H7 (cell line): ENCODE data around the gene ENPP4. TPM values are rescaled to one million over a fixed set of nuclear protein-coding genes. Genes with fewer than 3 reads are reported as not detected.
"Not testable (repeated sequence)": the region's sequence is repeated elsewhere in the genome, so short reads cannot be mapped to it uniquely, and the experiment has no call there.

Experiments
- DNase-seq: peaks from one replicate; pipeline ENCODE4 v3.0.0; 2012
- H3K27me3 ChIP-seq: 2 replicates; pipeline ENCODE4 v1.6.0; 2011; ENCODE audit warnings: mild to moderate bottlenecking, low read length; ENCODE audit not compliant: control insufficient read depth, insufficient read depth
- H3K36me3 ChIP-seq: replicated peaks from 2 replicates; pipeline ENCODE4 v1.5.1; 2011; ENCODE audit warnings: low read length; ENCODE audit not compliant: control insufficient read depth, insufficient read depth
- H3K4me3 ChIP-seq: 2 replicates; pipeline ENCODE4 v1.5.1; 2011; ENCODE audit warnings: low read depth, mild to moderate bottlenecking, control low read depth, low read length, moderate library complexity; ENCODE audit not compliant: insufficient read depth
- total RNA-seq: library from RNA; depleted of rRNA; stranded (reverse); fragments of >200 nt; shearing (Covaris generic); gene quantifications from 2 replicates; pipeline ENCODE4 v1.2.3, GENCODE V29; 2014

The ENPP4 gene
- total RNA-seq, 1 experiment from 2014 or later, result 2.3 TPM

DNA sequence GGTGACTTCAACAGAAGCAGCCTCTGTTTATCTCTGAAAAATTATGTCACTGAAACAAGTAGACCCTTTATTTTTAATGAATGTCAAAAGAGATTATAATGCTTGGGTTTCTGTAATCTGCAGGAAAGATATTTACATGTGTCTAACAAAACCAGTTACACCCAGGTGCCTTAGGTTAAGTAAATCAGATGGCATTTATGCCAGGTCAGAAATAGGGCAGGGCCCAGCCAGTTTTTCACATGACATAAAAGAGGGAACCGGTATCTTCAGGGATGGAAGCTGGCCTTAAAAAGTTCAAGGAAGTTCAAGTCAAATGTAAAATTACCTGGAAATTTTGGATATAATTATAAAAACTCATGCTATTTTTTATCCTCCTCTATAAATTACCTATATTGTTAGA is 14.2 kb upstream of the ENPP4 start:
- no peaks in the 10 kb centered on the region for H3K36me3 ChIP-seq
- DNase-seq, result no peak
- H3K4me3 ChIP-seq, result no peak overlapping the region
- no peaks in the 10 kb centered on the region for H3K27me3 ChIP-seq

DNA sequence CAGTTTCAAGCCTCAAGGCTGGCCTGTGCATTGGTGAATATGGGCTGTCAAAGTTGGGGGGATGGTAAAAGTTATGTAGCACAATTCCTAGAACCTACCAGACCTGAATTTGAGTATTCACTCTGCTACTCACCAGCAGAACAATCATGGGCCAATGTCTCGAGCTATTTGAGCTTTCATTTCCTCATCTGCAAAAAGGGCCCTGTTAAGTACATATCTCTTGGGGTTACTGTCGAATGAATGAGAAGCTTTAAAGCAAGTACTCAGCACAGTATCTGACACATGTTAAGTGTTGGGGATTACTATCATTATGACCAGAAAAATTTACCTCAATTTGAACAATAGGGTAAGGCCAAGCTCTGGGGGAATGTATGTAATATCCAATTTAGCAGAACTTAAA is 13.5 kb upstream of the ENPP4 start:
- Histone ChIP-seq H3K27me3 (no peaks in the 10 kb centered on the region), H3K36me3 (no peaks in the 10 kb centered on the region)
- no peak for DNase-seq

DNA sequence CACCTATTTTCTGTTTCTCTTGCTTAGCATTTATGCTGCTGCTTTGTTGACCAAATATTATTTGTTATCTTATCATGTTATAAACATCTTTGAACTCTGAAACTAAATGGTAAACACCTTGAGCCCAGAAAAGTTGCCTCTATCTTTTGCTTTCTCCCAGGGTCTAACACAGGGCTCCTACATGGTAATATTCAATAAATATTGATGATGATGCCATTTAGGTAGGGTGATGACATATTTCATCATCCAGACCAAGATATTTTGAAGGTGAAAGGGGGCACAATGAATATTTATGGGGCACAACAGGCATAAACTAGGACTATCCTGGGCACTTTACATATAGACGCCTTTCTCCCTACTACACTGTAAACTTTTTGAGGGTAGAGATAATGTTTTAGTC is 11.6 kb upstream of the ENPP4 start:
- no peak for DNase-seq
- Histone ChIP-seq H3K27me3 (no peaks in the 10 kb centered on the region), H3K4me3 (no peak overlapping the region), H3K36me3 (no peaks in the 10 kb centered on the region)

More for the DNA sequence above, 13.5 kb upstream of the ENPP4 start:
- H3K4me3 ChIP-seq, result no peak overlapping the region

DNA sequence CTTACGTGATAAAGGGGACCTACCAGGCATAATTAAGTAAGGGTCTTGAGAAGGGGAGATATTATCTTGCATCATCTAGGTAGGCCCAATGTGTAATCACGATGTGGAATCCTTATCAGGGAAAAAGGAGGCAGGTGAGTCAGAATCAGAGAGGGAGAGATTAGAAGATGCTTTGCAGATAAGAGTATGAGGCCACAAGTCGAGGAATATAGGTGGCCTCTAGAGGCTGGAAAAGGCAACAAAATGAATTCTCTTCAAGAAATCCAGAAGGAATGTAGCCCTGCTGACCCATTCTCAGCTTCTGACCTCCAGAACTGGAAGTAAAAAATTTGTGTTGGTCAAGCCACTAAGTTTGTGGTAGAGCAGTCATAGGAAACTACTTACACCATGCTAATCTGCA is 11.0 kb upstream of the ENPP4 start:
- no peaks in the 10 kb centered on the region for H3K27me3 ChIP-seq

DNA sequence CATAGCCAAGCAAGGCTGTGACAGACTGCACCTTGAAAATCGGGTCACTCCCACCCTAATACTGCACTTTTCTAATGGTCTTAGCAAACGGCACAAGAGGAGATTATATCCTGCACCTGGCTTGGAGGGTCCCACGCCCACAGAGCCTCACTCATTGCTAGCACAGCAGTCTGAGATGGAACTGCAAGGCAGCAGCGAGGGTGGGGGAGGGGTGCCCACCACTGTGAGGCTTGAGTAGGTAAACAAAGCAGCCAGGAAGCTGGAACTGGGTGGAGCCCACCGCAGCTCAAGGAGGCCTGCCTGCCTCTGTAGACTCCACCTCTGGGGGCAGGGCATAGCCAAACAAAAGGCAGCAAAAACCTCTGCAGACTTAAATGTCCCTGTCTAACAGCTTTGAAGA is 10.1 kb upstream of the ENPP4 start:
- not testable (repeated sequence) for H3K27me3 ChIP-seq, H3K36me3 ChIP-seq, DNase-seq, H3K4me3 ChIP-seq

More for the DNA sequence above, 11.0 kb upstream of the ENPP4 start:
- Histone ChIP-seq H3K36me3 (no peaks in the 10 kb centered on the region), H3K4me3 (no peak overlapping the region)
- DNase-seq, result no peak

DNA sequence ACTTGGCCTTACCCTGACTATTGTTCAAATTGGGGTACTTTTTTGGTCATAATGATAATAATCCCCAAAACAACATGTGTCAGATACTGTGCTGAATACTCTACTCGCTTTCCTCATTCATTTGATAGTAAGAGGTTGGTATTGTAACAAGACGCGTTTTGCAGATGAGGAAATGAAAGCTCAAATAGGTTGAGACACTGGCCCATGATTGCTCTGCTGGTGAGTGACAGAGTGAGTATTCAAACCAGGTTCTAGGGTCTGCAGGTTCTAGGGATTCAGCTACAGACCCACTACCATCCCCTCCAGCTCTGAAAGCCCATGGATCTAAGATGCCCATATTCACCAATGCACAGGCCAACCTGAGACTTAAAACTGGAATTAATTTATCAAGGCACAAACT is 1.3 kb upstream of the ENPP4 start:
- Histone ChIP-seq H3K36me3 (no peaks in the 10 kb centered on the region), H3K27me3 (peaks cover 20% of the 10 kb centered on the region; the same call in 1 of the 2 replicates), H3K4me3 (no peak overlapping the region)
- no peak for DNase-seq

DNA sequence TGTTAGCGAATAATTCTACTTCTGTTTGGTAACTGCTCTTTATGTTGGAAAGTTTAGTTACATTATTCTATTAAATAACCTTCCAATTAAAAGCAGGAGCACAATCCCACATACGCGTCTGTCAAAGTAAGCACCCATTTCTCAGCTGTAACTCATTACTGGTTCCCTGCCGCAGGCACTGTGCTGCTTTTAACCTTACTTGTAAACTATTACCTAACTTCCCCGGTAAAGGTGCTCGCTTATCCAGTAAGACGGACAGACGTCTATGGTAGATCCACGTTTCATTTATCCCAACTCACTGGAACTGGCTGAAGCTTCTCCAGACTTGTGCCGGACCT is 529 bp upstream of the ENPP4 start:
- DNase-seq, result no peak
- Histone ChIP-seq H3K27me3 (peaks cover 20% of the 10 kb centered on the region; the same call in 1 of the 2 replicates), H3K36me3 (no peaks in the 10 kb centered on the region), H3K4me3 (peak overlapping the region; percentile 56)

DNA sequence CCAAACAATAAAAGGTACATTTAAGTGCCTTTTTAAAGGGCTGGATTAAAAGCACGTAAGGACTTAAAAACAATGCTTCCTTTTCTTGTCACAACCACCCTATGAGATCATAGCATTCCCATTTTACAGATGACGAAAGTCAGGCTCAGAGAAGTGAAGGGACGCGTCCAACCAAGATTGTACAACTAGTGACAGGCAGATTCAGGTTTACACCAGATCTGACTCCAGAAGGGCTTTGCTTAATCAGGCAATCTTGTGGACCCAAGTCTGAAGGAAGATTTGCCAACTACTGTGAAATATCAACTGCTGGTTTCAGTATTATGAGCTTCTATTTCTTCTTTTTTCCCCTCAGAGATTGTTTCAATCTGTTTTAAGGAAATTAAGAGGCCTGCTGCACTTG is 877 bp downstream of the ENPP4 start:
- DNase-seq, result no peak
- Histone ChIP-seq H3K27me3 (peaks cover 20% of the 10 kb centered on the region; the same call in 1 of the 2 replicates), H3K4me3 (no peak overlapping the region), H3K36me3 (no peaks in the 10 kb centered on the region)

DNA sequence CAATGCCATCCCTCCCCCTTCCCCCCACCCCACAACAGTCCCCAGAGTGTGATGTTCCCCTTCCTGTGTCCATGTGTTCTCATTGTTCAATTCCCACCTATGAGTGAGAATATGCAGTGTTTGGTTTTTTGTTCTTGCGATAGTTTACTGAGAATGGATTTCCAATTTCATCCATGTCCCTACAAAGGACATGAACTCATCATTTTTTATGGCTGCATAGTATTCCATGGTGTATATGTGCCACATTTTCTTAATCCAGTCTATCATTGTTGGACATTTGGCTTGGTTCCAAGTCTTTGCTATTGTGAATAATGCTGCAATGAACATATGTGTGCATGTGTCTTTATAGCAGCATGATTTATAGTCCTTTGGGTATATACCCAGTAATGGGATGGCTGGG is 1.5 kb downstream of the ENPP4 start:
- H3K36me3 ChIP-seq, DNase-seq, H3K4me3 ChIP-seq: not testable (repeated sequence)
- peaks cover 20% of the 10 kb centered on the region; the same call in 1 of the 2 replicates for H3K27me3 ChIP-seq

DNA sequence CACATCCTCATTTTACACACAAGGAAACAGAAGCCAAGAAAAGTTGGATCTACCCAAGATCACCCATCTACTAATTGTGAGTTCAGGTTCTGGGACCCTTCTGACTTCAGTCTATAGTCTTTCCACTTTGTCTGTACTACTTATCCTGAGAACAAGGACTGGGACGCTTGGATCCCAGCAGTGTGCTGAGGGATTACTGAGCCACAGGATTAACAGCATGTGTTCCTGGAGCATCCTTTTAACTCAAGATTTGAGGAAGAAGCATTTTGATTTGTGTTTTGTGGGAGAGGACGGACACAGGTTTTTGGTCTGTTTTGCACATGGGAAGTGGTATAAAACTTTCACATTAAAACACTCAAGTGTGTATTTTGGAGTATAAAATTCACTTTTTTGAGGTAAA is 4.4 kb downstream of the ENPP4 start:
- peak; percentile 10 for DNase-seq
- peaks cover 9% of the 10 kb centered on the region; the same call in 1 of the 2 replicates for H3K27me3 ChIP-seq
- H3K4me3 ChIP-seq, result no peak overlapping the region
- no peaks in the 10 kb centered on the region for H3K36me3 ChIP-seq

DNA sequence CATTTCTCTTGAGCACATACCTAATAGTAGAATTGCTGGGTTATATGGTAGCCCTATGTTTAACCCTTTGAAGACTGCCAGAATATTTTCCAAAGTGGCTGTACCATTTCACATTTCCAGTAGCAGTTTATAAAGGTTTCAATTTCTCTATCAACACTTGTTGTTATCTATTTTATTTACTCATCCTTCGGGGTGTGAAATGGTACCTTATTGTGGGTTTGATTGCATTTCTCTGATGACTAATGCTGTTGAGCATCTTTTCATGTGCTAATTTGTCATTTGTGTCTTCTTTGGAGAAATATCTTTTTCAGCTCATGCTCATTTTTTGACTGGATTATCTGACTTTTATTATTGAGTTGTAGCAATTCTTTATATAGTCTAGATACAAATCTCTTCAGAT is 5.4 kb downstream of the ENPP4 start:
- no peak overlapping the region for H3K4me3 ChIP-seq
- DNase-seq, result no peak
- H3K36me3 ChIP-seq, result no peaks in the 10 kb centered on the region
- H3K27me3 ChIP-seq, result peaks cover 5% of the 10 kb centered on the region; the same call in 1 of the 2 replicates

DNA sequence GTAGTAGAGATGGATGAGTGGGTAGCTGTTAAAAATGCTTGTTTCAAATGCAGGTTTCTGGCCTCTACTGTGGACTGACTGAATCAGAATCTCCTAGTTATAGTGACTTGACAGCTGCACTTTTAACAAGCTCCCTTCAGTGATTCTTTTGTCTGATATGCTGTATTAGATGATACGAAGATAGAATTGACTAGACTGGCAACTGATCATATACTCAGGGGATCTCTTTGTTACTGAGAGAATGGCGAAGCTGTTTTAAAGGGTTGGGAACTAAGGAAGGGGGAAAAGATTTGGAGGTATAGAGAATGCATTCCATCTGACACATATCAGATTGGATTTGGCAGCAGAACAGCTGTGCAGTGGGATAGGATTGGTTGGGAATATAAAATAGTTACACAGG is 7.0 kb downstream of the ENPP4 start:
- DNase-seq, result no peak
- H3K27me3 ChIP-seq, result no peaks in the 10 kb centered on the region
- H3K4me3 ChIP-seq, result no peak overlapping the region
- H3K36me3 ChIP-seq, result no peaks in the 10 kb centered on the region

DNA sequence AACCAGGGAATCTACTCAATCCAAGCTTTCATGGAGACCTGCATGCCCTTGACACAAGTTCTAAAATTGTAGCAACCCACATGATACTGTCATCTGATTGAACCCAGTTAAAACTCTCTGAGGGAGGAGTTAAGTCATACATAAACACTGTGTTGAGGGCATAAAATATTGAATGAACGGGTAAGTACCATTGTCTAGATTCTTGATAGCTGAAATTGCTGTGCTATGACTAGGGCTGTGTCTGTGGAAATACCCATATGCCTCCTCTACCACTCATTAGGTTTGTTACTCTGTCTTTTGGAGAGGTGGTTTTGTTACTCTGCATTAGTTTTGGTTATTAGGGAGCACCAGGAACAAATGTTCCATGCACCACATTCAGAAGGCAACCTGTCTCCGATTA is 7.6 kb downstream of the ENPP4 start:
- H3K4me3 ChIP-seq, result no peak overlapping the region
- DNase-seq, result no peak
- H3K27me3 ChIP-seq, result no peaks in the 10 kb centered on the region
- H3K36me3 ChIP-seq, result no peaks in the 10 kb centered on the region

DNA sequence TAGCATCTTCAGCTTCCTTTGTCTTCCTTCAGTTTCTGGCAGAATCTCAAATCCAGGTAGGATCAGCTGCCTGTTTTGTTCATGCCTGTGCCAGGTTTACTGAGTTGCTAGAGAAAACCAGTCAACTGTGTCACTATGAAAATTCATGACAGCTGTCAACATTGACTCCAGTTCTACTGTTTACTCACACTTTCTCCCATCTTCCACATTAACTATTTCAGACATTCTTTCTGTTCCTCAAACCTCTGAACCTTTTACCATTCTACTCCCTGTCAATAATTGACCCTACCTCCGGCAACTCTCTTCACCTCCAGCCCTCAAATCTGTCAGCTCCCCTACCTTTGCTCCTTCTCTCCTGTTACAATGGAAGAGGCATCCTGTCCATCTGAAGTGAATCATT is 8.5 kb downstream of the ENPP4 start:
- Histone ChIP-seq H3K27me3 (no peaks in the 10 kb centered on the region), H3K36me3 (no peaks in the 10 kb centered on the region), H3K4me3 (no peak overlapping the region)
- DNase-seq, result no peak

DNA sequence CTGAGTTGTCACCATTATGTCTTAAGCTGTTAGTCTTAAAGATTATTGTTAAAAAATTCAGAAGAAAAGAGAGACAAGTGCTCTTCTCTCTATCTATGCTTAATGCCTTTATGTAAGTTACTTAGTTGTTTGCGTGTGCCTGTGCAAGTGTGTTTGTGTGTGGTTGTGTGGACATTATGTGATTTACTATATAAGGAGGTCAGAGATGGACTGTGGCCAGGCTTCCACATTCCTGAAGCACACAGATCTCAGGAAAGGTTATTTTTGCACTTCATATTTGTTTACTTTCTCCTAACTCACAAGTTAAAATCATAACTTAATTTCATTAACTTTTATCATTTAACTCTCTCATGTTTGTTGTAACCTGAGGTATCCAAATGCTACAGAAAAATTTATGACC is 14.5 kb downstream of the ENPP4 start:
- Histone ChIP-seq H3K4me3 (no peak overlapping the region), H3K36me3 (no peaks in the 10 kb centered on the region), H3K27me3 (no peaks in the 10 kb centered on the region)
- DNase-seq, result no peak

DNA sequence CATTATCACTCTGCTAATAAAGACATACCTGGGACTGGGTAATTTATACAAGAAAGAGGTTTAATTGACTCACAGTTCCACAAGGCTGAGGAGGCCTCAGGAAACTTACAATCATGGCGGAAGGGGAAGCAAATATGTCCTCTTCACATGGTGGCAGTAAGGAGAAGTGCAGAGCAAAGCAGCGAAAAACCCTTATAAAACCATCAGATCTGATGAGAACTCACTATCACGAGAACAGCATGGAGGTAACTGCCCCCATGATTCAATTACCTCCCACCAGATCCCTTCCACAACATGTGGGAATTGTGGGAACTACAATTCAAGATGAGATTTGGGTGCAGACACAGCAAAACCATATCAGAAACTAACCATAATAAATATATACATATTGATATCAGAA is 19.3 kb downstream of the ENPP4 start:
- not testable (repeated sequence) for H3K27me3 ChIP-seq, DNase-seq, H3K36me3 ChIP-seq, H3K4me3 ChIP-seq
